HepG2 (cell line): ENCODE measurements around the gene NPDC1. TPM values are rescaled to one million over a fixed set of nuclear protein-coding genes. Genes with fewer than 3 reads are reported as not detected.

Experiments used
- ARNT2 ChIP-seq: sonication (generic); formaldehyde crosslinking; IDR thresholded peaks from 2 replicates; pipeline ENCODE4 v1.8.0; 2022; ENCODE audit warnings: mild to moderate bottlenecking, low read depth, missing genetic modification reagents, moderate library complexity
- CBFB ChIP-seq: sonication (generic); formaldehyde crosslinking; IDR thresholded peaks from 2 replicates; pipeline ENCODE4 v1.4.0; 2020; ENCODE audit warnings: missing genetic modification reagents
- CENPX ChIP-seq: sonication (generic); formaldehyde crosslinking; IDR thresholded peaks from 2 replicates; pipeline ENCODE4 v1.9.0; 2021; ENCODE audit warnings: mild to moderate bottlenecking, missing genetic modification reagents, moderate library complexity
- HNRNPL ChIP-seq: fragments of 200-400 bp; formaldehyde crosslinking; IDR thresholded peaks from 2 replicates; pipeline ENCODE4 v1.6.1; 2017; ENCODE audit warnings: mild to moderate bottlenecking, low read depth, low read length
- KDM2A ChIP-seq: sonication (generic); formaldehyde crosslinking; IDR thresholded peaks from 2 replicates; pipeline ENCODE4 v1.4.0; 2020; ENCODE audit warnings: low read depth, missing genetic modification reagents, borderline replicate concordance
- KDM5A ChIP-seq: fragments of 200-600 bp; sonication (generic); IDR thresholded peaks from 2 replicates; pipeline ENCODE4 v1.7.0; 2018; ENCODE audit warnings: antibody characterized with exemption, mild to moderate bottlenecking, low read length, borderline replicate concordance
- MTA1 ChIP-seq: sonication (generic); formaldehyde crosslinking; IDR thresholded peaks from 2 replicates; pipeline ENCODE4 v1.4.0; 2020; ENCODE audit warnings: missing genetic modification reagents, mild to moderate bottlenecking, borderline replicate concordance
- NBN ChIP-seq: fragments of 450-650 bp; conservative IDR thresholded peaks from 2 replicates; pipeline ENCODE4 v1.6.1; 2017
- REXO4 ChIP-seq: sonication (generic); formaldehyde crosslinking; IDR thresholded peaks from 2 replicates; pipeline ENCODE4 v1.8.0; 2022; ENCODE audit warnings: missing genetic modification reagents, mild to moderate bottlenecking, borderline replicate concordance
- RFX3 ChIP-seq: IDR thresholded peaks from 2 replicates; pipeline ENCODE4 v1.6.1; 2016; ENCODE audit warnings: missing biosample characterization, missing genetic modification reagents
- TAF1 ChIP-seq: sonication (generic); formaldehyde crosslinking; IDR thresholded peaks from 2 replicates; pipeline ENCODE4 v1.4.0; 2020; ENCODE audit warnings: missing genetic modification reagents
- ZNF121 ChIP-seq: sonication (generic); formaldehyde crosslinking; IDR thresholded peaks from 2 replicates; pipeline ENCODE4 v1.5.0; 2020; ENCODE audit warnings: mild to moderate bottlenecking, missing genetic modification reagents
- ZNF24 ChIP-seq: fragments of 450-650 bp; IDR thresholded peaks from 2 replicates; pipeline ENCODE4 v1.6.1; 2017; ENCODE audit warnings: antibody characterized with exemption, mild to moderate bottlenecking
- ZNF253 ChIP-seq: sonication (generic); formaldehyde crosslinking; IDR thresholded peaks from 2 replicates; pipeline ENCODE4 v1.8.0; 2022; ENCODE audit warnings: mild to moderate bottlenecking, missing genetic modification reagents, borderline replicate concordance
- ZNF567 ChIP-seq: sonication (generic); formaldehyde crosslinking; IDR thresholded peaks from 2 replicates; pipeline ENCODE4 v1.8.1; 2023; ENCODE audit warnings: mild to moderate bottlenecking, missing genetic modification reagents, borderline replicate concordance
- ZNF570 ChIP-seq: sonication (generic); formaldehyde crosslinking; IDR thresholded peaks from 2 replicates; pipeline ENCODE4 v1.4.0; 2020; ENCODE audit warnings: mild to moderate bottlenecking, missing genetic modification reagents, borderline replicate concordance
- ZNF703 ChIP-seq: sonication (generic); formaldehyde crosslinking; IDR thresholded peaks from 2 replicates; pipeline ENCODE4 v1.5.1; 2020; ENCODE audit warnings: missing genetic modification reagents, mild to moderate bottlenecking, moderate library complexity, borderline replicate concordance
- ZNF777 ChIP-seq: sonication (generic); formaldehyde crosslinking; IDR thresholded peaks from 2 replicates; pipeline ENCODE4 v1.4.0; 2020; ENCODE audit warnings: missing genetic modification reagents
- ZNF782 ChIP-seq: sonication (generic); formaldehyde crosslinking; IDR thresholded peaks from 2 replicates; pipeline ENCODE4 v1.4.0; 2020; ENCODE audit warnings: missing genetic modification reagents, mild to moderate bottlenecking, borderline replicate concordance
- ZSCAN25 ChIP-seq: sonication (generic); formaldehyde crosslinking; IDR thresholded peaks from 2 replicates; pipeline ENCODE4 v1.8.0; 2022; ENCODE audit warnings: mild to moderate bottlenecking, missing genetic modification reagents
- polyA plus RNA-seq, 8 experiments: library from polyadenylated mRNA; depleted of rRNA in 3 of 8; stranded (reverse) in 7 of 8; unstranded in 1 of 8; fragments of >200 nt; fragmentation: Illumina TruSeq in 4 of 8; extraction: Trizol in 4 of 8; gene quantifications; 2 replicates each; pipeline versions ENCODE4 v1.2.1 to v1.2.3, GENCODE V29; 2011 to 2016; ENCODE audit warnings: low read depth in 4 of 8, missing spikeins in 1 of 8, mixed read lengths in 1 of 8; ENCODE audit not compliant: insufficient read depth in 1 of 8
- total RNA-seq, 5 experiments: library from RNA; depleted of rRNA; stranded (reverse); fragments of >200 nt; fragmentation: Illumina TruSeq; extraction: Trizol; gene quantifications; 2 replicates each; pipeline ENCODE4 v1.2.3, GENCODE V29; 2016; ENCODE audit warnings: low read depth in 1 of 5
- TF ChIP-seq, protein P1 (sequence below): sonication (generic); formaldehyde crosslinking; IDR thresholded peaks from 2 replicates; pipeline ENCODE4 v1.9.0; 2021; ENCODE audit warnings: missing genetic modification reagents, borderline replicate concordance
- TF ChIP-seq, protein P2 (sequence below): fragments of 450-650 bp; IDR thresholded peaks from 2 replicates; pipeline ENCODE4 v1.6.1; 2017
- TF ChIP-seq, protein P3 (sequence below): sonication (generic); formaldehyde crosslinking; IDR thresholded peaks from 2 replicates; pipeline ENCODE4 v1.4.0; 2020; ENCODE audit warnings: missing genetic modification reagents
- TF ChIP-seq, protein P4 (sequence below): sonication (generic); formaldehyde crosslinking; conservative IDR thresholded peaks from 2 replicates; pipeline ENCODE4 v1.4.0; 2020; ENCODE audit warnings: missing genetic modification reagents

Gene NPDC1
- total and polyA plus RNA-seq, 2 of the 13 experiments (the other 11 are each of a cell fraction or from before 2014, with no cell fraction given) = 0.84 to 5.4 TPM

- TF ChIP-seq, protein P1, sequence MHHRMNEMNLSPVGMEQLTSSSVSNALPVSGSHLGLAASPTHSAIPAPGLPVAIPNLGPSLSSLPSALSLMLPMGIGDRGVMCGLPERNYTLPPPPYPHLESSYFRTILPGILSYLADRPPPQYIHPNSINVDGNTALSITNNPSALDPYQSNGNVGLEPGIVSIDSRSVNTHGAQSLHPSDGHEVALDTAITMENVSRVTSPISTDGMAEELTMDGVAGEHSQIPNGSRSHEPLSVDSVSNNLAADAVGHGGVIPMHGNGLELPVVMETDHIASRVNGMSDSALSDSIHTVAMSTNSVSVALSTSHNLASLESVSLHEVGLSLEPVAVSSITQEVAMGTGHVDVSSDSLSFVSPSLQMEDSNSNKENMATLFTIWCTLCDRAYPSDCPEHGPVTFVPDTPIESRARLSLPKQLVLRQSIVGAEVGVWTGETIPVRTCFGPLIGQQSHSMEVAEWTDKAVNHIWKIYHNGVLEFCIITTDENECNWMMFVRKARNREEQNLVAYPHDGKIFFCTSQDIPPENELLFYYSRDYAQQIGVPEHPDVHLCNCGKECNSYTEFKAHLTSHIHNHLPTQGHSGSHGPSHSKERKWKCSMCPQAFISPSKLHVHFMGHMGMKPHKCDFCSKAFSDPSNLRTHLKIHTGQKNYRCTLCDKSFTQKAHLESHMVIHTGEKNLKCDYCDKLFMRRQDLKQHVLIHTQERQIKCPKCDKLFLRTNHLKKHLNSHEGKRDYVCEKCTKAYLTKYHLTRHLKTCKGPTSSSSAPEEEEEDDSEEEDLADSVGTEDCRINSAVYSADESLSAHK (CRISPR knock-in tag) = no peak
- TF ChIP-seq ZNF703 (CRISPR knock-in tag) (no peak), TAF1 (CRISPR knock-in tag) (0 out of 2 replicates have a peak, but pooled peaks have one; percentile 19), ARNT2 (CRISPR knock-in tag) (no peak), MTA1 (CRISPR knock-in tag) (peak; percentile 62; the same call in 1 of the 2 replicates), RFX3 (CRISPR knock-in tag) (no peak), ZNF570 (CRISPR knock-in tag) (no peak), KDM2A (CRISPR knock-in tag) (peak; percentile 41; the same call in 1 of the 2 replicates), ZNF777 (CRISPR knock-in tag) (peak; percentile 78), ZSCAN25 (CRISPR knock-in tag) (no peak), CENPX (CRISPR knock-in tag) (no peak), HNRNPL (no peak), CBFB (CRISPR knock-in tag) (no peak), REXO4 (CRISPR knock-in tag) (no peak), KDM5A (no peak), ZNF253 (CRISPR knock-in tag) (no peak), ZNF121 (CRISPR knock-in tag) (peak; percentile 53; the same call in 1 of the 2 replicates), ZNF782 (CRISPR knock-in tag) (no peak), ZNF567 (no peak), ZNF24 (no peak), NBN (no peak)
- TF ChIP-seq, protein P2, sequence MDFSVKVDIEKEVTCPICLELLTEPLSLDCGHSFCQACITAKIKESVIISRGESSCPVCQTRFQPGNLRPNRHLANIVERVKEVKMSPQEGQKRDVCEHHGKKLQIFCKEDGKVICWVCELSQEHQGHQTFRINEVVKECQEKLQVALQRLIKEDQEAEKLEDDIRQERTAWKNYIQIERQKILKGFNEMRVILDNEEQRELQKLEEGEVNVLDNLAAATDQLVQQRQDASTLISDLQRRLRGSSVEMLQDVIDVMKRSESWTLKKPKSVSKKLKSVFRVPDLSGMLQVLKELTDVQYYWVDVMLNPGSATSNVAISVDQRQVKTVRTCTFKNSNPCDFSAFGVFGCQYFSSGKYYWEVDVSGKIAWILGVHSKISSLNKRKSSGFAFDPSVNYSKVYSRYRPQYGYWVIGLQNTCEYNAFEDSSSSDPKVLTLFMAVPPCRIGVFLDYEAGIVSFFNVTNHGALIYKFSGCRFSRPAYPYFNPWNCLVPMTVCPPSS = no peak
- TF ChIP-seq, protein P3, sequence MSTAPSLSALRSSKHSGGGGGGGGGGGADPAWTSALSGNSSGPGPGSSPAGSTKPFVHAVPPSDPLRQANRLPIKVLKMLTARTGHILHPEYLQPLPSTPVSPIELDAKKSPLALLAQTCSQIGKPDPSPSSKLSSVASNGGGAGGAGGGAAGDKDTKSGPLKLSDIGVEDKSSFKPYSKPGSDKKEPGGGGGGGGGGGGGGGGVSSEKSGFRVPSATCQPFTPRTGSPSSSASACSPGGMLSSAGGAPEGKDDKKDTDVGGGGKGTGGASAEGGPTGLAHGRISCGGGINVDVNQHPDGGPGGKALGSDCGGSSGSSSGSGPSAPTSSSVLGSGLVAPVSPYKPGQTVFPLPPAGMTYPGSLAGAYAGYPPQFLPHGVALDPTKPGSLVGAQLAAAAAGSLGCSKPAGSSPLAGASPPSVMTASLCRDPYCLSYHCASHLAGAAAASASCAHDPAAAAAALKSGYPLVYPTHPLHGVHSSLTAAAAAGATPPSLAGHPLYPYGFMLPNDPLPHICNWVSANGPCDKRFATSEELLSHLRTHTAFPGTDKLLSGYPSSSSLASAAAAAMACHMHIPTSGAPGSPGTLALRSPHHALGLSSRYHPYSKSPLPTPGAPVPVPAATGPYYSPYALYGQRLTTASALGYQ (CRISPR knock-in tag) = no peak
- TF ChIP-seq, protein P4, sequence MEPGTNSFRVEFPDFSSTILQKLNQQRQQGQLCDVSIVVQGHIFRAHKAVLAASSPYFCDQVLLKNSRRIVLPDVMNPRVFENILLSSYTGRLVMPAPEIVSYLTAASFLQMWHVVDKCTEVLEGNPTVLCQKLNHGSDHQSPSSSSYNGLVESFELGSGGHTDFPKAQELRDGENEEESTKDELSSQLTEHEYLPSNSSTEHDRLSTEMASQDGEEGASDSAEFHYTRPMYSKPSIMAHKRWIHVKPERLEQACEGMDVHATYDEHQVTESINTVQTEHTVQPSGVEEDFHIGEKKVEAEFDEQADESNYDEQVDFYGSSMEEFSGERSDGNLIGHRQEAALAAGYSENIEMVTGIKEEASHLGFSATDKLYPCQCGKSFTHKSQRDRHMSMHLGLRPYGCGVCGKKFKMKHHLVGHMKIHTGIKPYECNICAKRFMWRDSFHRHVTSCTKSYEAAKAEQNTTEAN (CRISPR knock-in tag) = no peak
Measured at GRCh38 chr9:137001857-137002645, 43.9 kb downstream of the NPDC1 start (continued).
